HG03045 (cell line): ENCODE measurements around the gene MTPN.

Source experiments
- ATAC-seq: cut with Tn5 transposase; IDR thresholded peaks from one replicate; pipeline ENCODE4 v1.9.1; 2021; ENCODE audit warnings: mild to moderate bottlenecking, moderate library complexity; ENCODE audit not compliant: unreplicated experiment

The MTPN gene

GRCh38 chr7:135899458-135900064 lies 77.6 kb downstream of the MTPN start:
- no peak for ATAC-seq

- ATAC-seq: no peak
These were observed 78.9 kb downstream of the MTPN start for GRCh38 chr7:135898226-135898625.

GRCh38 chr7:135894816-135895215 lies 82.3 kb downstream of the MTPN start:
- ATAC-seq: no peak

- ATAC-seq: no peak
These were observed 87.3 kb downstream of the MTPN start for GRCh38 chr7:135889823-135890222.

- ATAC-seq: no peak
These were observed 88.4 kb downstream of the MTPN start for GRCh38 chr7:135888740-135889139.

GRCh38 chr7:135886345-135887132 lies 90.6 kb downstream of the MTPN start:
- ATAC-seq: peak; percentile 57

- ATAC-seq: no peak
These were observed 92.5 kb downstream of the MTPN start for GRCh38 chr7:135884495-135885232.

- no peak for ATAC-seq
These were observed 97.9 kb downstream of the MTPN start for GRCh38 chr7:135879233-135879632.

GRCh38 chr7:135878284-135878683 lies 98.9 kb downstream of the MTPN start:
- no peak for ATAC-seq

- ATAC-seq: no peak
These were observed 99.4 kb downstream of the MTPN start for GRCh38 chr7:135877805-135878204.
